ENCODE measurements around the gene FAM184A.

DNA sequence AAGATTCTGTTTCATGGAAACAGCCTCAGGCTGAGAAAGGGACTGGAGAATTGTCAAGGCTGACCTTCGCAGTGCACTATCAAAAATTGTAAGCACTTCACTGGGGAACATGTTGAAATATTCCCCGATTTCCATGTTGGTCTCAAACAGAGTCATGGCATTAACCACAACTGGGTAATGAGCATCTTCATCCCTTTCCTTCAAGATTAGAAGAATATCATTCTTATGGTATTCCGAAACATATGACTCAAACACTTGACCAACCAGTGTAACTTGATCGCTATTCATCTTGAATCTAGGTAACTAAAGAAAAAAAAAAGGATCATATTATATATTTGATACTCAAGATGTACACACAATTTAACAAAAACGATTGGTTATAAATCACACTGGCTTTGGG, 147.0 kb downstream of the FAM184A start:
- TF ChIP-seq, protein P1, sequence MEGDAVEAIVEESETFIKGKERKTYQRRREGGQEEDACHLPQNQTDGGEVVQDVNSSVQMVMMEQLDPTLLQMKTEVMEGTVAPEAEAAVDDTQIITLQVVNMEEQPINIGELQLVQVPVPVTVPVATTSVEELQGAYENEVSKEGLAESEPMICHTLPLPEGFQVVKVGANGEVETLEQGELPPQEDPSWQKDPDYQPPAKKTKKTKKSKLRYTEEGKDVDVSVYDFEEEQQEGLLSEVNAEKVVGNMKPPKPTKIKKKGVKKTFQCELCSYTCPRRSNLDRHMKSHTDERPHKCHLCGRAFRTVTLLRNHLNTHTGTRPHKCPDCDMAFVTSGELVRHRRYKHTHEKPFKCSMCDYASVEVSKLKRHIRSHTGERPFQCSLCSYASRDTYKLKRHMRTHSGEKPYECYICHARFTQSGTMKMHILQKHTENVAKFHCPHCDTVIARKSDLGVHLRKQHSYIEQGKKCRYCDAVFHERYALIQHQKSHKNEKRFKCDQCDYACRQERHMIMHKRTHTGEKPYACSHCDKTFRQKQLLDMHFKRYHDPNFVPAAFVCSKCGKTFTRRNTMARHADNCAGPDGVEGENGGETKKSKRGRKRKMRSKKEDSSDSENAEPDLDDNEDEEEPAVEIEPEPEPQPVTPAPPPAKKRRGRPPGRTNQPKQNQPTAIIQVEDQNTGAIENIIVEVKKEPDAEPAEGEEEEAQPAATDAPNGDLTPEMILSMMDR (IDR thresholded peaks at IDR 0.05; ENCODE audit: borderline replicate concordance, extremely low read depth, low read length, poor library complexity, severe bottlenecking): no peak
- TF ChIP-seq EZH2 (IDR thresholded peaks at IDR 0.05; ENCODE audit: borderline replicate concordance, low read depth, low read length, severe bottlenecking): no peak
